ENCODE data around the gene LRP1B.

GRCh38 chr2:140550821-140551220 lies 1580.0 kb downstream of the LRP1B start:
- TF ChIP-seq, protein P1, sequence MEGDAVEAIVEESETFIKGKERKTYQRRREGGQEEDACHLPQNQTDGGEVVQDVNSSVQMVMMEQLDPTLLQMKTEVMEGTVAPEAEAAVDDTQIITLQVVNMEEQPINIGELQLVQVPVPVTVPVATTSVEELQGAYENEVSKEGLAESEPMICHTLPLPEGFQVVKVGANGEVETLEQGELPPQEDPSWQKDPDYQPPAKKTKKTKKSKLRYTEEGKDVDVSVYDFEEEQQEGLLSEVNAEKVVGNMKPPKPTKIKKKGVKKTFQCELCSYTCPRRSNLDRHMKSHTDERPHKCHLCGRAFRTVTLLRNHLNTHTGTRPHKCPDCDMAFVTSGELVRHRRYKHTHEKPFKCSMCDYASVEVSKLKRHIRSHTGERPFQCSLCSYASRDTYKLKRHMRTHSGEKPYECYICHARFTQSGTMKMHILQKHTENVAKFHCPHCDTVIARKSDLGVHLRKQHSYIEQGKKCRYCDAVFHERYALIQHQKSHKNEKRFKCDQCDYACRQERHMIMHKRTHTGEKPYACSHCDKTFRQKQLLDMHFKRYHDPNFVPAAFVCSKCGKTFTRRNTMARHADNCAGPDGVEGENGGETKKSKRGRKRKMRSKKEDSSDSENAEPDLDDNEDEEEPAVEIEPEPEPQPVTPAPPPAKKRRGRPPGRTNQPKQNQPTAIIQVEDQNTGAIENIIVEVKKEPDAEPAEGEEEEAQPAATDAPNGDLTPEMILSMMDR (IDR thresholded peaks at IDR 0.05), result no peak
- no peak for TF ChIP-seq RFX5 (IDR thresholded peaks at IDR 0.05; ENCODE audit: low read length)
